ENCODE measurements around the gene PDE4D. TPM values are rescaled to one million over a fixed set of nuclear protein-coding genes. Genes with fewer than 3 reads are reported as not detected.

The PDE4D gene
- total RNA-seq, 1 experiment from 2014 or later, result 2.1 TPM

DNA sequence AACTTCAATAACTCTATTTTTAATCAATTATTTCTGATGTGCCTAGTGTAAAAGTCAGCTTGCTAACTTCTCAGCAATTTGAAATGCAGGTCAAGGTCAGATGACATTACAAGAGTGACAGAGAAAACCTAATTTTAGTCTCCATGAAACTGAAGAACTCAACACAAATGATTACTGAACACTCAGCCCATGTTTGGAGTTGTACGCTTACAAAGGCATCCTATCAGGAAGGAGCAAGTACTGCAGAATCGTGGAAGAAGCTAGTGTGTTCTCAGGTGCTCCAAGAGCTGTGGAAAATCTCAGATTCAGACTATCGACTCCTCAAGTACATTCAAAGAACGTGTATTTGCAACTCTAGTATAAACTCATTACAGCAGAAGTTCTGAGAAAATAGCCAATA is 526.7 kb downstream of the PDE4D start:
- no peak overlapping the region for H2BK5ac ChIP-seq (ENCODE audit: insufficient read length, low read length)
- no peaks in the 10 kb centered on the region; the same call in 1 of the 2 replicates for H3K27me3 ChIP-seq (ENCODE audit: insufficient read depth, low read length)
- no peak overlapping the region for H3K4ac ChIP-seq (ENCODE audit: low read depth, low read length)
- H3K9ac ChIP-seq (ENCODE audit: extremely low read depth, insufficient read length, low read length), result no peak overlapping the region
- no peak overlapping the region for H3K18ac ChIP-seq (ENCODE audit: insufficient read length, low read depth, low read length)
- no peaks in the 10 kb centered on the region for H3K9me3 Mint-ChIP-seq
- H3K27me3 Mint-ChIP-seq (ENCODE audit: low read depth), result peaks cover 2% of the 10 kb centered on the region; the same call in 1 of the 2 replicates
- H4K5ac ChIP-seq (ENCODE audit: insufficient read length, low read depth, low read length), result no peak overlapping the region
- peaks cover 3 to 7% of the 10 kb centered on the region in 2 experiments for H3K4me1 Mint-ChIP-seq
- H3K23ac ChIP-seq (ENCODE audit: insufficient read length, low read depth, low read length), result no peak overlapping the region
- no peak overlapping the region for H3K56ac ChIP-seq (ENCODE audit: insufficient read length, low read depth, low read length)
- DNase-seq, result no peak
- no peak overlapping the region for H3K27ac Mint-ChIP-seq
- no peak overlapping the region for H2BK15ac ChIP-seq (ENCODE audit: low read depth, low read length)
- H3K4me2 ChIP-seq (ENCODE audit: insufficient read depth, insufficient read length, low read length), result no peak overlapping the region
- WGBS (ENCODE audit: extremely low coverage, insufficient read length, low lambda C conversion rate), result no CpG with 5 or more reads among the region's 4 CpGs
- H3K14ac ChIP-seq (ENCODE audit: insufficient read depth, low read length), result no peak overlapping the region
- H4K91ac ChIP-seq (ENCODE audit: insufficient read length, low read depth, low read length), result no peak overlapping the region
- no peak overlapping the region for H3T11ph ChIP-seq (ENCODE audit: low read length)
- H3K4me1 ChIP-seq (ENCODE audit: insufficient read depth, low read length), result no peaks in the 10 kb centered on the region; the same call in 1 of the 2 replicates
- no peak overlapping the region for H2BK120ac ChIP-seq (ENCODE audit: low read depth, low read length, poor library complexity, severe bottlenecking)
- no peak overlapping the region for H3K4me3 Mint-ChIP-seq
- no peak overlapping the region for H2BK12ac ChIP-seq (ENCODE audit: insufficient read length, low read depth, low read length)
- H4K20me1 ChIP-seq (ENCODE audit: control insufficient read depth, insufficient read depth, insufficient read length), result no peaks in the 10 kb centered on the region
- H3K79me2 ChIP-seq (ENCODE audit: insufficient read depth, low read length), result no peaks in the 10 kb centered on the region
- no peaks in the 10 kb centered on the region for H3K9me3 ChIP-seq (ENCODE audit: control insufficient read depth, low read depth, low read length)
- H3K23me2 ChIP-seq (ENCODE audit: insufficient read length, low read depth, low read length, poor library complexity, severe bottlenecking), result no peaks in the 10 kb centered on the region
- H3K79me1 ChIP-seq (ENCODE audit: insufficient read depth, low read depth, low read length, poor library complexity, severe bottlenecking), result no peaks in the 10 kb centered on the region
- no peak overlapping the region for H2AFZ ChIP-seq (ENCODE audit: low read length)
- no peak overlapping the region for H4K8ac ChIP-seq (replicated peaks; ENCODE audit: insufficient read length, low read depth, low read length)
- H3K27ac ChIP-seq (ENCODE audit: insufficient read length, low read depth, low read length), result no peak overlapping the region
- no peaks in the 10 kb centered on the region for H3K36me3 Mint-ChIP-seq (ENCODE audit: insufficient read depth in 1 of 3, low read depth in 3 of 3)
- H2BK20ac ChIP-seq (ENCODE audit: low read depth, low read length, poor library complexity, severe bottlenecking), result no peak overlapping the region
- no peak overlapping the region for H2AK5ac ChIP-seq (ENCODE audit: insufficient read length, low read length)
- TF ChIP-seq, protein P1, sequence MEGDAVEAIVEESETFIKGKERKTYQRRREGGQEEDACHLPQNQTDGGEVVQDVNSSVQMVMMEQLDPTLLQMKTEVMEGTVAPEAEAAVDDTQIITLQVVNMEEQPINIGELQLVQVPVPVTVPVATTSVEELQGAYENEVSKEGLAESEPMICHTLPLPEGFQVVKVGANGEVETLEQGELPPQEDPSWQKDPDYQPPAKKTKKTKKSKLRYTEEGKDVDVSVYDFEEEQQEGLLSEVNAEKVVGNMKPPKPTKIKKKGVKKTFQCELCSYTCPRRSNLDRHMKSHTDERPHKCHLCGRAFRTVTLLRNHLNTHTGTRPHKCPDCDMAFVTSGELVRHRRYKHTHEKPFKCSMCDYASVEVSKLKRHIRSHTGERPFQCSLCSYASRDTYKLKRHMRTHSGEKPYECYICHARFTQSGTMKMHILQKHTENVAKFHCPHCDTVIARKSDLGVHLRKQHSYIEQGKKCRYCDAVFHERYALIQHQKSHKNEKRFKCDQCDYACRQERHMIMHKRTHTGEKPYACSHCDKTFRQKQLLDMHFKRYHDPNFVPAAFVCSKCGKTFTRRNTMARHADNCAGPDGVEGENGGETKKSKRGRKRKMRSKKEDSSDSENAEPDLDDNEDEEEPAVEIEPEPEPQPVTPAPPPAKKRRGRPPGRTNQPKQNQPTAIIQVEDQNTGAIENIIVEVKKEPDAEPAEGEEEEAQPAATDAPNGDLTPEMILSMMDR (conservative IDR thresholded peaks at IDR 0.05), result no peak
